Inferior parietal cortex (tissue), 1 donor: ENCODE results near the gene DPM1.
"Not testable (repeated sequence)": the region's sequence is repeated elsewhere in the genome, so short reads cannot be mapped to it uniquely, and the experiment has no call there.

Source experiments
- DNase-seq: peaks from one replicate; pipeline ENCODE4 v3.0.0-alpha.2; 2016; ENCODE audit errors: extremely low spot score

DPM1 gene

DNA sequence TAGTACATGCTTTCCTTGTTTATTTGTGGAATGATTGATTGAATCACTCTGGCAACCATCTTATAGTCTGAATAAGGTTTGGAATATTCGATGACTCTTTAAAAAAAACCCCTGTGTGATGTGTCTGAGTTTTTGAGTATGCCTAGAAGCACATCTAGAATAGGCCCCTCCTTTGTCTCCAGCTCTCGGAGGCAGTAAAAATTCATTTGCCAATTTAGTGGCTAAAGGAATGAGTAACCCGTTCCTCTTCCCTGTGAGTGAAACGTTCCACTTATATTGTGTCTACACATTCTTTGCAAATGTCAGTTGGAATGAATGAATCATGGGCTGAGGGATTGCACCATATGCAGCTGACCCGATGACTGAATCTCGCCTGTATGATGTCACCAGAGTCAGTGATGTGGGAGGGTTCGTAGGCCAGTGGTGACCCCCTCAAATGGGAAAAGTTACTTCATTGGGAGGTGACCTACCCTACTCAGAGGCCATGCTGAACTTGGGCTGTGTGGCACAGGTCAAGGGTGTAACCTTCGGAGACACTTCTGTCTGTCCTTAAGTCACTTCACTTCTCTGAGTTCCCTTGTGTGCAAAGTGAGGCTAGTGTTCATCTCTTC lies 21.8 kb upstream of the DPM1 start:
- DNase-seq, result no peak

DNA sequence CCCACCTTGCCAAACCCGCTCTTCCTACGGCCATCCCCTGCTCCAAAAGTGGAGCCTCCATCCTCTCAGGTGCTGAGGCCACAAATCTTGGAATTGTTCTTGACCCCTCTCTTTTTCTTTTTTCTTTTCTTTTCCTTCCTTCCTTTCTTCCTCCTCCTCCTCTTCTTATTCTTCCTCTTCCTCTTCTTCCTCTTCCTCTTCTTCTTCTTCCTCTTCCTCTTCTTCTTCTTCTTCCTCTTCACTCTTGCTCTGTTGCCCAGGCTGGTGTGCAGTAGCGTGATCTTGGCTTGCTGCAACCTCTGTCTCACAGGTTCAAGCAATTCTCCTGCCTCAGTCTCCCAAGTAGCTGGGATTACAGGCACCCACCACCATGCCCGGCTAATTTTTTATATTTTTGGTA lies 20.2 kb upstream of the DPM1 start:
- DNase-seq, result not testable (repeated sequence)

- no peak for DNase-seq
These were observed 19.0 kb upstream of the DPM1 start for GRCh38 chr20:50977066-50978021.

DNA sequence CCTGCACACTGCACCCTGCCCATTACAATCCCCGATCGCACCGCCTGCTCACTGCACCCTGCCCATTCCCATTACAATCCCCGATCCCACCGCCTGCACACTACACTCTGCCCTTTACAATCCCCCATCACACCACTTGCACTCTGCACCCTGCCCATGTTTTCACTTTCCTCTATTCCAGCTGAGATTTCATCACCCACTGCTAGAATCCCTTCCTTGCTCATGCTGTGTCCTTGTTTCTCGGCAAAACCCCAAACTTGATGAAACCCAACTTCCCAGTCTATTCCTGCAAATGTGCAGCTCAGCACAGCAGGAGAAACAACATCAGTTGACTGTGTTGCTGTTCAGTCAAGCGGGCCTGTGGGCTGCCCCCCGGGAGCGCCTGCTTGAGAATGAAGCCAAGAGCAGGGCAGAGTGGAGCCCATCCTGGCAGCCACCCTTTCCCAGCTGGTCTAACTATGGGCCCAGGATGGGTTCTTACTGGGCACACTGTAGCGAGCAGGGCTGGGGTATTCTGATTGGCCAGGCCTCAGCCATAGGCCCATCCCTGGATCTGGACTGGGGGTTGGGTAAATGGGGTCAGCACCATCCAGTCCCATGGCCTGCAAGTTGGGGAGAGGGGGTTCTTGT lies 17.5 kb upstream of the DPM1 start:
- no peak for DNase-seq

DNA sequence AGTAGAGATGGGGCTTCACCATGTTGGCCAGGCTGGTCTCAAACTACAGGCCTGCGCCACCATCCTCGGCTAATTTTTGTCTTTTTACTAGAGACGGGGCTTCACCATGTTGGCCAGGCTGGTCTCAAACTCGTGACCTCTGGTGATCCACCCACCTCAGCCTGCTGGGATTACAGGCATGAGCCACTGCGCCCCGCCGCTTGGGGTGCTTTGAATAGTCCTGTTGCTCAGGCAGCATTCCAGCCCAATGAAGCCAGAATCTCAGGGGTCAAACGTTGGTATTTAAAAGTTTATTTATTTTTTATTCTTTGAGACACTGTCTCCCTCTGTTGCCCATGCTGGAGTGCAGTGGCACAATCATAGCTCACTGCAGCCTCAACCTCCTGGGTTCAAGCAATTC lies 11.6 kb upstream of the DPM1 start:
- no peak for DNase-seq

DNA sequence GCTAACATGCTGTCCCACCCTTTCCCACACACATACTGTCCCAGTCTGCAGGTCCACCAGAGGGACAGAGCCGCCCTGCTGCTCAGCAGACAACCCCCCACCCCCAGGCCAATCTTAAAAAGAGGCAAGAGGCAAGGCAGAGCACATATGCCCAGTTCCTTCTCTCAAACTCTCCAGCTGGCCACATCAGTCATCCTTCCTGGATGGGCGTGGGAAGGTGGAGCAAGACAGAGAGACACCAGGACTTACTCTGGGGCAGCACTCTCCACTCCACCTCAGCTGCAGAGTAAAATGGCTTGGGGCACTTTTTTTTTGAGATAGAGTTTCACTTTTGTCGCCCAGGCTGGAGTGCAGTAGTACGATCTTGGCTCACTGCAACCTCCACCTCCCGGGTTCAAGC lies 11.1 kb upstream of the DPM1 start:
- DNase-seq, result no peak

DNA sequence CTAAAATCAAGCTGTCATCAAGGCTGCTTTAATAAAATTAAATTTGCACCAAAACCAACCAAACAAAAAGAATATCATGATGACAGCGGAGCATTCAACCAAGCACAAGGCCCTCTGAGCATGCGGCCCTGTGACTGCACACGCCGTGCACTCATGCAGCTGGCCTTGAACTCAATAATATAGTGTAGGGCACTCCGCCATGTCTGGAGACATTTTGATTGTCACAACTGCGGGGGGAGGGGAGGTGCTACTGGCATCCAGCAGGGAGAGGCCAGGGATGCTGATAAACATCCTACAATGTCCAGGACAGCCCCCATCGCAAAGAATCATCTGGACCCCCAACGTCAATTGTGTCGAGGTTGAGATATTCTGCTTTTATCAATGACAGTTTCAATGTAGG lies 10.0 kb upstream of the DPM1 start:
- no peak for DNase-seq

DNA sequence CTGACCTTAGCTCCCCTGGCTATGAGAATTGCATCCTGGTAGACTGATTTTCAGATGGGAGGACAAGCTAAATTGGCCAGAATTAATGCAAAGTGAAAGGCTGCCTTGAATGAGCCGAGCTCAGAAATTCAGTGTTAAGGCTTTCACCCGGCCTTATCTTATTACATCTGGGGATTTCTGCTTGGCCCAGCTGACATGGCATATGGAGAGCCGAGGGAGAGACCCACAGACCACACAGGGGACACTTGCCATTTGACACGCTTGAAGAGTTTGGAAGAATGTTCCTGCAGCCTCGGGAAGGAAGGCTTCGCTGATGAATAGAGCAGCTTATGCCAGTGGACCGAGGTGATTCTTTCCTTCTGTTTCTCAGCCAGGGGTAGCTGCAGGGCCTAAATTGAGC lies 9.3 kb upstream of the DPM1 start:
- DNase-seq, result no peak

- DNase-seq, result no peak
These were observed 1.3 kb upstream of the DPM1 start for GRCh38 chr20:50959543-50960126.

GRCh38 chr20:50958615-50959542 lies 547 bp upstream of the DPM1 start, which contains the start of gene MOCS3:
TSS of gene MOCS3 (plus strand) at chr20:50958818. CDS start at chr20:50958843, 25 bp downstream.
- DNase-seq, result peak; percentile 99

DNA sequence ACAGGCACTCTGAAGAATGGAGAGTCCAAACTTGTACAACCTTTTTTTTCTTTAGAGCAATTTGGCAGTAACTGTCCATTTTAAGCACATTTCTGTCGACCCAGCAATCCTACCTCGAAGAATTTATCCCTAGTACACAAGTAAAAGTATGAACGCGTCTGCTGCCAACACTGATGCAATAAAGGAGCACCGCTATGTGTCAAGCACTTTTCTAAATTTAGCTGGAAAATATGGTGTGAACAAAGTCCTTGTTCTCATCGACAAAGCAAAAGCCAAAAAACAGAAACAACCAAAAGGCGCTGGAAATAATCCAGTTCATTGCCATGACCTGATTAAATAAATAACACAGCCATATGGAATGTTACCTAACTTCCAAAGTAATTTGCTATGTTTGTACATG lies 1.1 kb downstream of the DPM1 start:
- DNase-seq, result no peak

DNA sequence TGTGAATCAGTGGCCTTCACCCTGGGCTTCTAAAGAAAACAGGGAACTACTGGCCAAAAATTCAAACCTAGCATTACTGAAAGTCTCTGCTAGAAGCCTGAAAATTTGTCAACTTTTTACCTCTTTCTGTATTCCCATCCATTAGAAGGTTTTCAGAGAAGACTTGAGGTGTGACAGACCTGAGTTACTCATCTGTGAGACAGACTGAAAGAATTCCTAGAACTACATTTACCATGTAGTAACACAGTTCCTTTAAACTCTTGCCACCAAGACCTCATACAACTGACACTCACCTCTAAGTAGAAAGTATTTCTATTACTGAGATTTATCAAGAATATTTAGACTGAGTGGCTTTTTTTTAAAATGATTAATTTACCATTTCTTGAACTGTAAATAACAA lies 4.5 kb downstream of the DPM1 start:
- DNase-seq, result no peak

DNA sequence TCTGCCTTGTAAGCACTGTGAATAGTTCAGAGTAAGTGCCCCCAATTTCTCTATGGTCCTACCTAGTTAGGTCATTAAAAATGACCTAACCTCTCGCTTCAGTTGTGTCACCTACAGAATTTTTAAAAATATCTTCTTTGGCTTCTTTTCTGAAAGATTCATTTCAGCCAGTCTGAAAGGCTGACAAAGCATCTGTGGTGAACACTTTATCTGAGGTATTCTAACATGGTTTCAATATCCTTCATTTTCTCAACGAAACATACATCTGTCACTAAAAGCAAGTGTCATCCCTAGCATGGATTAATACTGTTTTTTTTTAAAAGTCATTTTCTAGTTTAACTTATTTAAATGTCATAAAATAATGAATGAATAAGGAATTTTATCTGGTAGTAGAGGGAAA lies 5.1 kb downstream of the DPM1 start:
- DNase-seq, result no peak

- no peak for DNase-seq
These were observed 10.1 kb downstream of the DPM1 start for GRCh38 chr20:50948132-50948785.

DNA sequence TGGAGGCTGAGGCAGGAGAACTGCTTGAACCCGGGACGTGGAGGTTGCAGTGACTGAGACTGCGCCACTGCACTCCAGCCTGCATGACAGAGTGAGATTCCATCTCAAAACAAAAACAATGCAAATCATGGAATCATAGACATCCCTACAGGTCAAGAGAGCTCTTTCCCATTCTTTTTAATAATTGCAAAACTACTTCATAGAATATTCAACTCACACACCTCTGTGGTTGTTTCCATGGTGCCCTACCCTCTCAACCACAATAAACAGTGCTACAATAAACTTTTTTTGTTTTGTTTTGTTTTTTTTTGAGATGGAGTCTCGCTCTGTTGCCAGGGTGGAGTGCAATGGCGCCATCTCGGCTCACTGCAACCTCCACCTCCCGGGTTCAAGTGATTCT lies 15.3 kb downstream of the DPM1 start:
- no peak for DNase-seq

DNA sequence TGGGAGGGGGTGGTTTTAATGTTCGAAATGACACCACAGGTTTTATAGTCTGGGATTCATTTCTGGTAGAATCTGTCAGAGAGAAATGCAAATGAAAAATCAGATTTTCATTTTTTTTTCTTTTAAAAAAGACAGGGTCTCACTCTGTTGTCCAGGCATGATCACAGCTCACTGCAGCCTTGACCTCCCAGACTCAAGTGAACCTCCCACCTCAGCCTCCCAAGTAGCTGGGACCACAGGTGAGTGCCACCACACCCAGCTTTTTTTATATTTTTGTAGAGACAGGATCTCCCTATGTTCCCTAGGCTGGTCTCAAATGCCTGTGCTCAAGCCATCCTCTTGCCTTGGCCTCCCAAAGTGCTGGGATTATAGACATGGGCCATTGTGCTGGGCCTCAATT lies 24.7 kb downstream of the DPM1 start:
- no peak for DNase-seq

GRCh38 chr20:50932691-50933280 lies 25.5 kb downstream of the DPM1 start:
- DNase-seq, result no peak

GRCh38 chr20:50932016-50932485 lies 26.3 kb downstream of the DPM1 start:
- no peak for DNase-seq

DNA sequence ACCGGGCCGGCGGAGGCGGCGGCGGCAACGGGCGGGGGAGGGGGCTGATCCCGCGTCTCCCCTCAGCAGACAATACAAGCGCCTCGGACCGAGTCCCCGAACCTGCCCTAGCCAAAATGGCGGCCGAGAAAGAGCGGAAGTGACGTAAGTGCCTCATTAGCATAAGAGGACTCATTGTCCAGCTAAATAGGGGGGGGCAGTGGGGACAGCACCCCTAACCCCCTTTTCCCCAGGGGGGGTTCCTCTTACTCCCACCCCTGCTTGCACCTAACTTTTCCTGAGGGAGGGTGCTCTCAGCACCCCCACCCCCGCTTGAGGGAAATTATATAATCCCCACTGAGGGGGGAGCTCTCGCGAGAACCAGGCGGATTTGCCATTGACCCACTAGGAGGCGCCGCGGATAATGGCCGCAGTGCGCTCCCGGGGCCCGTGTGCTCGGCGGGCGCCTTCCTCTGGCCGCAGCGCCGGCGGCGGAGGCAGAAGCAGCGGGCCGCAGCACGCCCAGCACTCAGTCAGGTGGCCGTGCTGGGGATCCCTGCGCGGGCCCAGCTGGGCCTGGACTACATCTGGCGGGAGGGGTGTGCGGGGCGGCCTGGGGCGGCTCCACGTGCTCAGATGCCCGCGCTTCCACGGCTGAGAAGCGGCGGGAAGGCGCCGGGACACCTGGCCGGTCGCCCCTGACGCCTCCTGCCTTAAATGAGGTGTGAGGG lies 26.9 kb downstream of the DPM1 start, which contains the start of gene ADNP:
Gene ADNP (minus strand): TSS at position 132 of the 710 bp plus-strand sequence. CDS start 27,441 bp downstream, outside the sequence.
- peak; percentile 97 for DNase-seq
